Epithelial cell of proximal tubule (primary cell): ENCODE results near the gene METAP1D. TPM values are rescaled to one million over a fixed set of nuclear protein-coding genes. Genes with fewer than 3 reads are reported as not detected.
"Not testable (repeated sequence)": the region's sequence is repeated elsewhere in the genome, so short reads cannot be mapped to it uniquely, and the experiment has no call there.

Source experiments
- DNase-seq: peaks from one replicate; pipeline ENCODE4 v3.0.0-alpha.2; 2011; ENCODE audit warnings: low read depth
- H3K4me3 ChIP-seq: 2 replicates; pipeline ENCODE4 v1.5.1; 2011; ENCODE audit warnings: low read depth, mild to moderate bottlenecking, low read length
- CTCF ChIP-seq: conservative IDR thresholded peaks from 2 replicates; pipeline ENCODE4 v1.5.1; 2012; ENCODE audit warnings: low read depth, mild to moderate bottlenecking, low read length
- total RNA-seq: library from RNA; depleted of rRNA; stranded (reverse); fragments of >200 nt; gene quantifications from 2 replicates; pipeline ENCODE4 v1.2.3, GENCODE V29; 2015

The METAP1D gene
- total RNA-seq, 1 donor from 2014 or later: 5.5 TPM

GRCh38 chr2:172066394-172066886 is 66.7 kb downstream of the METAP1D start:
- H3K4me3 ChIP-seq: no peak overlapping the region
- TF ChIP-seq CTCF: no peak
- DNase-seq: no peak

DNA sequence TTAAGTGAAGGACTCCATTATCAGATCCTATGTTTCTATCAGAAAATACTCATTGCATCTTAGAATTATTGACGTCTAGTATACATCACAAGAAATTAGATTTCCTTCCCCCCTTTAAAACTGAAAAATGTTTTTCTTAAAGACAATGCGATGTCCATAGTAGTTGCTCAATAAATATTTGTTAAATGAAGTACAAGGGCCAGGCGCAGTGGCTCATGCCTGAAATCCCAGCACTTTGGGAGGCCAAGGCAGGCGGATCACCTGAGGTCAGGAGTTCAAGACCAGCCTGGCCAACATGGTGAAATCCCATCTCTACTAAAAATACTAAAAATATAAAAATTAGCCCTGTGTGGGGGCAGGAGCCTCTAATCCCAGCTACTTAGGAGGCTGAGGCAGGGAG is 68.2 kb downstream of the METAP1D start:
- DNase-seq, H3K4me3 ChIP-seq: not testable (repeated sequence)

DNA sequence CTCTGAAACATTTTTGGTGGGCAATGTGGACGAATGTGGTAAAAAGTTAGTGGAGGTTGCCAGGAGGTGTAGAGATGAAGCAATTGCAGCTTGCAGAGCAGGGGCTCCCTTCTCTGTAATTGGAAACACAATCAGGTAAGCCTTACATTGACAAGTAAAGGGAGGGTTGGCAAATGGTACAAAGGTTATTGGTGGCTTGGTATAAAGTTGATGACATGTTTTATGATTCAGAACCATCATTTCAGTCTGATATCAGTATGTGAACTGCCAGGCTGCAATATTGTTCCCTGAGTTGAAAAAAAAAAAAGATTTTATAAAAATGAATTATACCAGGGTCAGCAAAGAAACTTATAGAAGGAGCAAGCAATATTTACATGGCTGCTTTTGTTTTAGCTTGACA is 71.2 kb downstream of the METAP1D start:
- H3K4me3 ChIP-seq: no peak overlapping the region
- no peak for TF ChIP-seq CTCF
- DNase-seq: no peak

GRCh38 chr2:172072303-172072702 is 72.5 kb downstream of the METAP1D start:
- no peak for TF ChIP-seq CTCF
- DNase-seq: no peak
- H3K4me3 ChIP-seq: no peak overlapping the region

GRCh38 chr2:172072706-172073105 is 73.0 kb downstream of the METAP1D start:
- no peak for TF ChIP-seq CTCF
- H3K4me3 ChIP-seq: no peak overlapping the region
- DNase-seq: no peak

- no peak for DNase-seq
- no peak overlapping the region for H3K4me3 ChIP-seq
- TF ChIP-seq CTCF: no peak
Observed at GRCh38 chr2:172073518-172073917, 73.8 kb downstream of the METAP1D start.

DNA sequence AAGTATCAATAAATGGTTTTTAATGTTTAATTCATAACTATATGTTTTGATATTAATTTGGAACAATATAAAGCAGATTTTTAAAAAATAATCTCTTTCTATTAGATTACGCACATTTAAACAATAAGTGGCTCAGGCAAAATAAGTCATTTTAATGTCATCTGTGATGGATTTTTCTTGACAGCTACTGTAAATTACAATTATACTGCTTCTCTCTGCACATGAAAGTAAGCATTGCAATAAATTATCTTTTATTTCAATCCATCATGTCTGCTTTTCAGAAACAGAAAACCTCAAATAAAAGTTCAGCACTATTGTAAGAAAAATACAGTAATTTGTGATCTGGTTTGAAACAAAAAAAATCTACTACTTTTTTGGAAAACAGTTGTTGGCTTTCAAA is 74.5 kb downstream of the METAP1D start:
- no peak overlapping the region for H3K4me3 ChIP-seq
- no peak for TF ChIP-seq CTCF
- no peak for DNase-seq

- no peak for TF ChIP-seq CTCF
- no peak for DNase-seq
- no peak overlapping the region for H3K4me3 ChIP-seq
Observed at GRCh38 chr2:172079416-172079815, 79.7 kb downstream of the METAP1D start.
